ENCODE data around the gene VCPKMT. TPM values are rescaled to one million over a fixed set of nuclear protein-coding genes. Genes with fewer than 3 reads are reported as not detected.

VCPKMT gene
- polyA plus RNA-seq, 1 experiment: 3.8 TPM

GRCh38 chr14:50067723-50068495 is 48.5 kb downstream of the VCPKMT start:
- TF ChIP-seq CTCF (IDR thresholded peaks at IDR 0.05; ENCODE audit: insufficient read depth, low read depth, low read length): no peak
- Histone ChIP-seq H3K36me3 (ENCODE audit: control insufficient read depth, insufficient read depth, low read length) (no peaks in the 10 kb centered on the region), H3K27me3 (ENCODE audit: control insufficient read depth, insufficient read depth, low read length) (no peaks in the 10 kb centered on the region), H3K4me3 (ENCODE audit: low read depth, low read length) (no peak overlapping the region)
- DNase-seq (ENCODE audit: low read depth): no peak
- ChIA-PET POLR2A (no interaction called here), CTCF (interaction anchor here (0.6 kb wide), 1 partner anchor 491 kb away, joined by 3 read pairs; no protein-coding TSS in a partner anchor)

- TF ChIP-seq CTCF (IDR thresholded peaks at IDR 0.05; ENCODE audit: insufficient read depth, low read depth, low read length): no peak
- ChIA-PET POLR2A (no interaction called here), CTCF (no interaction called here)
- no peaks in the 10 kb centered on the region for H3K27me3 ChIP-seq (ENCODE audit: control insufficient read depth, insufficient read depth, low read length)
- H3K4me3 ChIP-seq (ENCODE audit: low read depth, low read length): no peak overlapping the region
- H3K36me3 ChIP-seq (ENCODE audit: control insufficient read depth, insufficient read depth, low read length): no peaks in the 10 kb centered on the region
- no peak for DNase-seq (ENCODE audit: low read depth)
Observed at GRCh38 chr14:50065583-50065982, 50.8 kb downstream of the VCPKMT start.

GRCh38 chr14:50064993-50065392 is 51.4 kb downstream of the VCPKMT start:
- no peak for TF ChIP-seq CTCF (IDR thresholded peaks at IDR 0.05; ENCODE audit: insufficient read depth, low read depth, low read length)
- POLR2A ChIA-PET: no interaction called here
- Histone ChIP-seq H3K36me3 (ENCODE audit: control insufficient read depth, insufficient read depth, low read length) (no peaks in the 10 kb centered on the region), H3K27me3 (ENCODE audit: control insufficient read depth, insufficient read depth, low read length) (no peaks in the 10 kb centered on the region), H3K4me3 (ENCODE audit: low read depth, low read length) (no peak overlapping the region)
- CTCF ChIA-PET: interaction anchor here (1.0 kb wide), 1 partner anchor 70 kb away, joined by 3 read pairs; no protein-coding TSS in a partner anchor
- no peak for DNase-seq (ENCODE audit: low read depth)

GRCh38 chr14:50063876-50064420 is 52.4 kb downstream of the VCPKMT start:
- Histone ChIP-seq H3K4me3 (ENCODE audit: low read depth, low read length) (no peak overlapping the region), H3K36me3 (ENCODE audit: control insufficient read depth, insufficient read depth, low read length) (no peaks in the 10 kb centered on the region), H3K27me3 (ENCODE audit: control insufficient read depth, insufficient read depth, low read length) (no peaks in the 10 kb centered on the region)
- POLR2A ChIA-PET: no interaction called here
- CTCF ChIA-PET: interaction anchor here (1.0 to 1.2 kb wide), 2 partner anchors 61 to 69 kb away, joined by 3 read pairs; no protein-coding TSS in a partner anchor
- no peak for TF ChIP-seq CTCF (IDR thresholded peaks at IDR 0.05; ENCODE audit: insufficient read depth, low read depth, low read length)
- no peak for DNase-seq (ENCODE audit: low read depth)

- no peak for DNase-seq (ENCODE audit: low read depth)
- TF ChIP-seq CTCF (IDR thresholded peaks at IDR 0.05; ENCODE audit: insufficient read depth, low read depth, low read length): no peak
- H3K27me3 ChIP-seq (ENCODE audit: control insufficient read depth, insufficient read depth, low read length): no peaks in the 10 kb centered on the region
- POLR2A ChIA-PET: no interaction called here
- H3K36me3 ChIP-seq (ENCODE audit: control insufficient read depth, insufficient read depth, low read length): no peaks in the 10 kb centered on the region
- CTCF ChIA-PET: interaction anchor here (1.1 to 4.0 kb wide), 4 partner anchors 39 to 210 kb away, joined by 3 to 25 read pairs (median 4); partner anchors contain the start of gene NEMF
- no peak overlapping the region for H3K4me3 ChIP-seq (ENCODE audit: low read depth, low read length)
Observed at GRCh38 chr14:50062438-50063085, 53.8 kb downstream of the VCPKMT start.

Measured in BJ (cell line).